ENCODE data around the gene KCNAB2.

The KCNAB2 gene

GRCh38 chr1:6140413-6140812, 94.7 kb downstream of the KCNAB2 start:
- Histone ChIP-seq H2AFZ (ENCODE audit: low read depth) (no peak overlapping the region), H3K4me1 (ENCODE audit: low read depth, poor library complexity, severe bottlenecking) (no peaks in the 10 kb centered on the region), H4K20me1 (ENCODE audit: insufficient read depth) (no peaks in the 10 kb centered on the region), H3K9ac (no peak overlapping the region), H3K27ac (no peak overlapping the region), H3K4me2 (no peak overlapping the region), H3K36me3 (ENCODE audit: insufficient read depth) (no peaks in the 10 kb centered on the region), H3K27me3 (ENCODE audit: insufficient read depth, low read depth) (peaks cover 95% of the 10 kb centered on the region), H3K4me3 (IDR thresholded peaks at IDR 0.05; ENCODE audit: insufficient read depth, low read depth, low read length) (no peak overlapping the region), H3K79me2 (ENCODE audit: insufficient read depth, low read depth) (no peaks in the 10 kb centered on the region)
- no peak for TF ChIP-seq CTCF (conservative IDR thresholded peaks at IDR 0.05; ENCODE audit: low read depth, low read length)

- no peak overlapping the region for H3K9ac ChIP-seq
- H3K27me3 ChIP-seq (ENCODE audit: insufficient read depth, low read depth) = peaks cover 95% of the 10 kb centered on the region
- no peaks in the 10 kb centered on the region for H3K4me1 ChIP-seq (ENCODE audit: low read depth, poor library complexity, severe bottlenecking)
- H3K36me3 ChIP-seq (ENCODE audit: insufficient read depth) = no peaks in the 10 kb centered on the region
- H3K79me2 ChIP-seq (ENCODE audit: insufficient read depth, low read depth) = no peaks in the 10 kb centered on the region
- TF ChIP-seq CTCF (conservative IDR thresholded peaks at IDR 0.05; ENCODE audit: low read depth, low read length) = 0 out of 2 replicates have a peak, but pooled peaks have one; percentile 35
- H2AFZ ChIP-seq (ENCODE audit: low read depth) = no peak overlapping the region
- H3K4me2 ChIP-seq = no peak overlapping the region
- no peak overlapping the region for H3K4me3 ChIP-seq (IDR thresholded peaks at IDR 0.05; ENCODE audit: insufficient read depth, low read depth, low read length)
- no peaks in the 10 kb centered on the region for H4K20me1 ChIP-seq (ENCODE audit: insufficient read depth)
- H3K27ac ChIP-seq = no peak overlapping the region
Measured at GRCh38 chr1:6141592-6141991, 95.9 kb downstream of the KCNAB2 start.

GRCh38 chr1:6142036-6142621, 96.4 kb downstream of the KCNAB2 start:
- no peaks in the 10 kb centered on the region for H4K20me1 ChIP-seq (ENCODE audit: insufficient read depth)
- no peak overlapping the region for H3K4me3 ChIP-seq (IDR thresholded peaks at IDR 0.05; ENCODE audit: insufficient read depth, low read depth, low read length)
- no peaks in the 10 kb centered on the region for H3K36me3 ChIP-seq (ENCODE audit: insufficient read depth)
- no peak overlapping the region for H3K9ac ChIP-seq
- H3K27ac ChIP-seq = no peak overlapping the region
- H3K27me3 ChIP-seq (ENCODE audit: insufficient read depth, low read depth) = peaks cover 95% of the 10 kb centered on the region
- H2AFZ ChIP-seq (ENCODE audit: low read depth) = no peak overlapping the region
- H3K79me2 ChIP-seq (ENCODE audit: insufficient read depth, low read depth) = no peaks in the 10 kb centered on the region
- H3K4me2 ChIP-seq = no peak overlapping the region
- TF ChIP-seq CTCF (conservative IDR thresholded peaks at IDR 0.05; ENCODE audit: low read depth, low read length) = no peak
- no peaks in the 10 kb centered on the region for H3K4me1 ChIP-seq (ENCODE audit: low read depth, poor library complexity, severe bottlenecking)

GRCh38 chr1:6142734-6143133, 97.0 kb downstream of the KCNAB2 start:
- Histone ChIP-seq H3K36me3 (ENCODE audit: insufficient read depth) (no peaks in the 10 kb centered on the region), H3K9ac (no peak overlapping the region), H4K20me1 (ENCODE audit: insufficient read depth) (no peaks in the 10 kb centered on the region), H3K79me2 (ENCODE audit: insufficient read depth, low read depth) (no peaks in the 10 kb centered on the region), H3K27me3 (ENCODE audit: insufficient read depth, low read depth) (peaks cover 95% of the 10 kb centered on the region), H3K4me2 (no peak overlapping the region), H3K4me3 (IDR thresholded peaks at IDR 0.05; ENCODE audit: insufficient read depth, low read depth, low read length) (no peak overlapping the region), H3K27ac (no peak overlapping the region), H3K4me1 (ENCODE audit: low read depth, poor library complexity, severe bottlenecking) (no peaks in the 10 kb centered on the region), H2AFZ (ENCODE audit: low read depth) (no peak overlapping the region)
- no peak for TF ChIP-seq CTCF (conservative IDR thresholded peaks at IDR 0.05; ENCODE audit: low read depth, low read length)

All from KMS-11 (cell line).